SKM-1 (cell line): ENCODE measurements around the gene UNC93B1.

Experiments
- DNase-seq: peaks from one replicate; lab custom pipeline; 2025; ENCODE audit not compliant: unreplicated experiment; lab: John Stamatoyannopoulos, UW

Gene UNC93B1

DNA sequence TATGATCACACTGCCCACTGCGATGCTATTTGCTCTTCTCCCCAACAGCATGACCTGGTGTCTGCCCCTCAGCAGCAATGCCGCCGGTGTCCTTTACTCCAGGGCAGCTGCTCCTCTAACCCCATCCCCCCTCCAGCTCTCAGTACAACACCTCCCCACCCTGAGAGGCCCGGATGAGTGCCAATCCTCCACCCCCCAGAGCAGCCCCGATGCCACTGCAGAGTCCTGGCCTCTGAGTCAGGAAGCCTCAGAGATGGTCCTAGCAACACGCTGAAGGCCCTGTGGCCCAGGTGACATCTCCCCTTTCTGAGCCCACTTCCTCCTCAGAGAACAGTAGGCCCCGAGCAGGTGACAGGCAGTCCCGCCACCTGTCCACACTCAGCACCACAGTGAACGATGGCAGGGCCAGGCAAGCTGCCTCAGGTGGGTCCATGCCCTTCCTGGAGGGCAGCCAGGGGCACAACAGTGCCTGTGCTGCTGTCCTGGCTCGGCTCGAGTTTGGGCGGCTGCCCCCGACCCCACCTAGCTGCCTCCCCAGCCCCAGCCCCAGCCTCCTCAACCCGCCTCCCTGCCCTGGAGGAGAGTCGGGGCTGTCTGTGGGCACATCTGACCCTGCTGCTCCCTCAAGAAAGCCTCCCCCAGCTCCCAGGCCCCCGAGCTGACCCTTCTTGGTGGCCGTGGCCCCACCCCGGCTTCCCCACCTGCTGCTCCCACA lies 22.7 kb upstream of the UNC93B1 start:
- no peak for DNase-seq

DNA sequence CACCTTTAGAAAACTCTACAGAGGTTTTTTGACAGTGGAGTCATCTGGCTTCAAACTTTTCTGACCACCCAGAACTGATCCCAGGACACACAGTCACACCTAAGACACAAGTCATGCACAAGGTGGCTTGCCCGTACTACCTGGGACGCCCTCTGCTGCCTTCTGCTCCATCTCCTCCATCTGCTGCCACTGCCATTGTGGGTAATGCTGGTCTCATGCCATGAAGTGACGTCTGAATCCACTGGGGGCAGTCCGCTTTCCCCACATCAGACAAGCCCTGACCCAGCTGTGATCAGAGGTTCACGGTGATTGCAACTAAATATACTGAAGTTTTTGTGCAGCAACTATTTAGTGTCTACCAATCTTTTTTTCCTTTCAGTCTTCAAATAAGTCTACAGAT lies 21.1 kb upstream of the UNC93B1 start:
- no peak for DNase-seq

DNA sequence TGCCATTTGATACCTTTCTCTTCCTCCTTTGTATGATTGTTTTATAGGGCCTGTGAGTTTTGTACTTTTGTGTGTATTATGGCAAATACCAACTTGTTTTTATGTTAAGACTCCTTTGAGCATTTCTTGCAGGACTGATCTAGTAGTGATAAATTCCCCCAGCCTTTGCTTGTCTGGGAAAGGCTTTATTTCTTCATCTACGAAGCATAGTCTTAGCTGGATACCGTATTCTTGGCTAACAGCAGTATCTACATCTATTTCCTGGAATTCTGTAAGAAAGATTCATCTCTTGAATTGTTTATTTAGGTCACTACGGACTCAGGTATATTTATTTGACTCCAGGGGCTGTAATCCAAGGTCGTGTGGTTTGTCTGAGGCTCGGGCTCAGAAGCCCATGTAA lies 20.6 kb upstream of the UNC93B1 start:
- no peak for DNase-seq

DNA sequence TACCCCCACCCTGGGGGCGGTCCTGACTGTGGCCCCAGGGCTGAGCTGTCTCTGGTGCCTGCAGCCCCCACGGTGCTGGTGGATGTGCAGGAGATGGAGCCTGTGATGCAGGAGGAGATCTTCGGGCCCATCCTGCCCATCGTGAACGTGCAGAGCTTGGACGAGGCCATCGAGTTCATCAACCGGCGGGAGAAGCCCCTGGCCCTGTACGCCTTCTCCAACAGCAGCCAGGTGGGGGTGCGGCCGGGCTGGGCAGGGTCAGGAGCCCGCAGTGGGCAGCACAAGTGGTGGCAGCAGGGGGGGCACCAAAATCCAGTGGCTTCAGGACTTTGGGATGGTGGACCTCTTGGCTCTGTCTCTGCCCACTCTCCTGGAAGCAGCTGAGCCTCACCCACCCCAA lies 18.6 kb upstream of the UNC93B1 start:
- DNase-seq, result no peak

DNA sequence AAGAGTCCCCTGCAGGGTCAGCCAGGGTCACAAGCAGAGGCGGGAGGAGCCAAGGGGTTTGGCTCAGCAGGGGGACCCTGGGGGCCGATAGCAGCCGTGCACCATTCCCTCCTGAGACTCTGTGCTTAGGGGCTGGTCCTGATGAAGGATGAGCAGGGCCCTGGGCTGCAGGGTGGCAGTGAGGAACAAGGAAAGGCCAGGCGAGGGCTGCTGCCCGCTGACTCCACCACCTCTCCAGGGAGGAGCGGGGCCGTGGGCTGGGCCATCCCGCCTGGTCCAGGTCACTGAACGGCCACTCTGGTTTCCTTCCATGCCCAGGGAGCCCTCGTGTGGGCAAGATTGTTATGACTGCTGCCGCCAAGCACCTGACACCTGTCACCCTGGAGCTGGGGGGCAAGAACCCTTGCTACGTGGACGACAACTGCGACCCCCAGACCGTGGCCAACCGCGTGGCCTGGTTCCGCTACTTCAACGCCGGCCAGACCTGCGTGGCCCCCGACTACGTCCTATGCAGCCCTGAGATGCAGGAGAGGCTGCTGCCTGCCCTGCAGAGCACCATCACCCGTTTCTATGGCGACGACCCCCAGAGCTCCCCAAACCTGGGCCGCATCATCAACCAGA lies 17.4 kb upstream of the UNC93B1 start:
- no peak for DNase-seq

DNA sequence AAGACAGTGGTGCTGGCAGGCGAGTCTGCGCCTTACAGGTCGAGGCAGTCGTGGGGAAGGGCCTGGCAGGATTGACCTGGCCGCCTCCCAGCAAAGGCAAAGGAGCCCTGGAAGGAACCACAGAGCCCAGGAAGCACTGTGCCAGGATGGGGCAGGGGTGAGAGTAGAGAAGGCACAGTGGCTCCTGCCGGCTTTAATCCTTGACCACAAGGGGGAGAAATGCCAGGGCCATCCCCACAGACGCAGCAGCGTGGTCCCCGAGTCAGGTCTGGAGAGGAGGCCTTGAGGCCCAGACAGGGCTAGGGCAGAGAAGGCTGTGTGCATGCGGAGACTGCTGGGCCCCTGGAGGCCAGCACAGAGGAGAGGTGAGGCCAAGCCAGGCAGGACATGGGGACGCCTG lies 16.7 kb upstream of the UNC93B1 start:
- no peak for DNase-seq

DNA sequence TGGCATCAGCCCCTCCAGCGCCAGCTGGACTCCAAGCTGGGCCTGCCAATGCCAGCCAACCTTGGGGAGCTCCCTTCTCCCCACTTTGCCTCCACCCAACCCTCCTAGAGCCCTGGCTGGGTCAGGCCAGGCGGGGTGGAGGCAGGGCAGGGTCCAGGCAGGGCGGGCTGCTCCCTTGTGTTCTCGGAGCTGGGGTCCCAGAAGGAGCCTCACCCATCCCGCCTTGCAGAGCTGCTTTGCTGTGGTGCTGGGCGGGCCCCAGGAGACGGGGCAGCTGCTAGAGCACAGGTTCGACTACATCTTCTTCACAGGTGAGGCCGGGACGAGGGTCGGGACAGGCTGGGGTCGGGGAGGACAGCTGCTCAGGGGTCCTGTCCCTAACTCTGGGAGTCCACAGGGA lies 15.6 kb upstream of the UNC93B1 start:
- no peak for DNase-seq

DNA sequence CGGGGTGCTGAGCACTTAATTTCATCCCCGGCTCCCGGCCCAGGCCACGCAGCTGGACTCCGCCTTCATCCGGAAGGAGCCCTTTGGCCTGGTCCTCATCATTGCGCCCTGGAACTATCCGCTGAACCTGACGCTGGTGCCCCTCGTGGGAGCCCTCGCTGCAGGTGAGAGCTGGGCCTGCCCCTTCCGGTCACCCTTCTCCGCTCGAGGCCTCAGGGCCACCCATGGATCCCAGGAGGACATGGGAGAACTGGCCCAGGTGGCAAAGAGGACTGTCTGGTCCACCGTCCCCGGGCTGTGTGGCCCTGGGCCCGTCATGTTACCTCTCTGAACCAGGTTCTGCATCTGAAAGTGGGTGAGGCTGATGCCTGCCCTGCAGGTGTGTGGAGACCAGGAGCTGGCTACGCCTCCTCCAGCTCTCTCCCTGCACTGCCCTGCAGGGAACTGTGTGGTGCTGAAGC lies 14.9 kb upstream of the UNC93B1 start:
- no peak for DNase-seq

DNA sequence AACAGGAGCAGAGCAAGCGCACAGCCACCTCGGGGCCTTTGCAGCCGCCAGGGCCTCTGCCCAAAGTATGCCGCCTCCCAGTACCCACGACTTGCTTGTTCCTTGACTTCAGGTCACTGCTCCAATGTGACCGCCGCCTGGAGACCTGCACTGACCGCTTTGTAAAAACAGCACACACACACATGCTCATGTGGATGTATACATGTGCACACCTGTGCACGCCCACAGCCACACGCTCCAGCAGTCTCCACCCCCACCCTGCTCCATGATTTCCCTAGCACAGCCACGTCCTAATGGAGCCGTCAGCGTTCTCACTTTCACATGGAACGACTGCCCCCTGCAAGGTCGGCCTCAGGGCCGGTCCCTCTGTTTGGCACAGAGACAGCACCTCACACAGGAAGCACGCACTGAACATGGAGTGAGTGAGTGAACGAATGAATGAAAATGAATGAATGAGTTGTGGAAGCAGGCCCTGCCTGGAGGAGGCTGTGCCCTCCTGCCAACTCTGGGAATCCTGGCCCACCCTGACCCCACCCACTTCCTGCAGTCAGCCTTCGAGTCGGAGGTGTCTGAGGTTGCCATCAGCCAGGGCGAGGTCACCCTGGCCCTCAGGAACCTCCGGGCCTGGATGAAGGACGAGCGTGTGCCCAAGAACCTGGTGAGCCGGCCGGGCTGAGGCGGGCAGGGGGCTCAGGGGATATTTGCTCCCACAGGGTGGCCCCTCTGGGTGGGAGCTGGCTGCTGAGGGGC lies 14.3 kb upstream of the UNC93B1 start:
- DNase-seq, result no peak

DNA sequence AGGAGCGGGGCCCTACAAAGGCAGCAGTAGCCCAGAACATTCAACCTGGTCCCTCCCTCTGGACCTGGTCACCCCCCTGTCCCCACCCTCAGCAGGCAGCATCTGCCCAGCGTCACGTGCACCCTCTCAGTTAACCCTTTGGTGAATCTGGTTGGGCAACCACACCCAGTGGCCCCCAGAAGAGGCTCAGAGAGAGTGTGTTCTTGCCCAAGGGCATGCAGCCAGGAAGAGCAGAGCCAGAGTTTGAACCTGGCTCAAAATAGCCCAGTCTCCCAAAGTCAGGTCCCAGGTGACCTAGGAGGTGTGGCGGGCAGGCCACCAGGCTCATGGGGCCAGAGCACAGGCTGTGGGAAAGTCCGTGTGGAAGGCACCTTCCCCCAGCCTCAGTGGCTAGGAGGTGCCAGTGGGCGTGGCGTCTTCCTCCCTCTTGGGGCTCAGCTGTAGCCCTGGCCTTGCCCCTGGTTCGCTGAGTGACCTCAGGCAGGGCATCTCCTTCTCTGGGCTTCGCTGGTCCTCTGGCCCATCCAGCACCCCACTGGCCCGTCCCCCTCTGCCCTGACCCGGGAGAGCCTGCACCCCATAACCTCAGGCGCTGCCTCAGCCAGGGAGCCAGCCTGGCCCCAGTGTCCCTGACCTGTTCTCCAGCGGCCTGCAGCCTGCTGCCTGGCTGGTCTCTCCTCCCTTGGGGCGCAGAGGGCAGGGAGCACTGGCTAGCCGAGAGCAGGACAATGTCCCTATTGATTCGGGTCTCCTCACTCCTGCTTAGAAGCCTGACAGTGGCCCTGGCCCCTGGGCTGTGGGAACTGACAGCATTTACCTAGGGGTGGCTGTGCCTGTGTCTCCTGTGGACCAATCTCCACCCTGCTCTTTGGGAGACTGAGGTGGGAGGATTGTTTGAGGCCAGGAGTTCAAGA lies 13.3 kb upstream of the UNC93B1 start:
- DNase-seq, result no peak

DNA sequence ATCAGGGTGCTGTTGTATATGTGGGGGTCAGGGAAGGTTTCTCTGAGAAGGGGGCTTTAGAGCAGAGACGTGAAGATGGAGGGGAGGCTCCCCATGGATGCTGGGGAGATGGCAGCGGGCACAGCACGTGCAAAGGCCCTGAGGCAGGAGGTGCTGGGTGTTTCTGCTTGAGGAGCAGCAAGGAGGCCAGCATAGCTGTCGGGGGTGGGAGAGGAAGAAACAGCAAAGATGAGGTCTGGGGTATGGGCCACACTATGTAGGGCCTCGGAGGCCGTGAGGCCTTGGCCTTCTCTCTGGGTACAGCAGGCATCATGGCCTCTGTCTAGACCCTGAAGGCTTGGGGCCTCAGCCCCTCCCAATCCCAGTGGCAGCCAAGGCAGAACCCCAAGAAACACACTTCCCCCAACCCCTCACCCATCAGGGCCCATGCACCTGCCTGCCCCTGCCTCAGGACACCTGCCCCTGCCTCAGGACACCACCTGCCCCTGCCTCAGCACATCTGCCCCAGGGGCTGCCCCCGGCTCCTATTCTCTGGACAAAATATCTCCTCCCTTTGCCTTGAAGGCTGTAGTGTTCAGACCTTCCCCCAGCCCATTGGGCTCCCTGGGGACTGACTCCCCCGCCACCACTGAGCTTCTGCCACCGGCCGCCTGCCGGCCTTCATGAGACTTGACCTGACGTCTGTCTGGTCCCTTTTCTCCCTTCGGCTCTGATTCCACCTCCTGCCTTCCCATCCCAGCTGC lies 12.4 kb upstream of the UNC93B1 start:
- no peak for DNase-seq

DNA sequence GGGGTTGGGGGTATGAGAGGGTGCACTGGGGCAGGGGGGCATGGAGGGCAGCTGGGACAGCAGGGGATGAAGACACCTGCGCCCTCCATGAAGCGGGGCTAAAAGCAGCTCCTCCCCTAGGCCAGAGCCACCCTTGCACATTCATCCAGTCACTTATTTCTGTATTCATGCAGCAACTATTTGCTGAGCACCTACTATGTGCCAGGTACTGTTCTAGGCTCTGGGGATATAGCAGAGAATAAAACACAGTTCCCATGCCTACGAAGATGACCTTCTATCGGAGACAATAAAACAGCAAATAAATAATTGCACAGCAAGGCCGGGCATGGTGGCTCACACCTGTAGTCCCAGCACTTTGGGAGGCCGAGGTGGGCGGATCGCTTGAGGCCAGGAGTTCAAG lies 11.6 kb upstream of the UNC93B1 start:
- no peak for DNase-seq

DNA sequence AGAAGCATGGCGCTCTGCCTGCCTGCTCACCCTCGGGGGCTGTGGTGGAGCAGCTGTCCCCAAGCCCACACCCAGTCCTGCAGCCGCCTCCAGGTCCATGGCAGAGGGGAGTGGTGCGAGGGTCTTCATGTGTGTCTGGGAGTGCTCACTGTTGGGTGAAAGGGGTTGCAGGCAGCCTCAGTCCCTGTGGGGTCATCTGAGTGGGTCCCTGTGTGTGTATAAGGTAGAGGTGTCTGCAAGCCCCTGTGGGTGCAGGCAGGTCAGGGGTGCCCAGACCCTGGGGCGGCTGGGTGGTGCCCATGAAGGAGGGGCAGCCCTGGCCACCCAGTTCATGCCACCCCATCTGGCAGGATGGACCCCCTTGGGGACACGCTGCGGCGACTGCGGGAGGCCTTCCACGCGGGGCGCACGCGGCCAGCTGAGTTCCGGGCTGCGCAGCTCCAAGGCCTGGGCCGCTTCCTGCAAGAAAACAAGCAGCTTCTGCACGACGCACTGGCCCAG lies 11.1 kb upstream of the UNC93B1 start:
- DNase-seq, result no peak

DNA sequence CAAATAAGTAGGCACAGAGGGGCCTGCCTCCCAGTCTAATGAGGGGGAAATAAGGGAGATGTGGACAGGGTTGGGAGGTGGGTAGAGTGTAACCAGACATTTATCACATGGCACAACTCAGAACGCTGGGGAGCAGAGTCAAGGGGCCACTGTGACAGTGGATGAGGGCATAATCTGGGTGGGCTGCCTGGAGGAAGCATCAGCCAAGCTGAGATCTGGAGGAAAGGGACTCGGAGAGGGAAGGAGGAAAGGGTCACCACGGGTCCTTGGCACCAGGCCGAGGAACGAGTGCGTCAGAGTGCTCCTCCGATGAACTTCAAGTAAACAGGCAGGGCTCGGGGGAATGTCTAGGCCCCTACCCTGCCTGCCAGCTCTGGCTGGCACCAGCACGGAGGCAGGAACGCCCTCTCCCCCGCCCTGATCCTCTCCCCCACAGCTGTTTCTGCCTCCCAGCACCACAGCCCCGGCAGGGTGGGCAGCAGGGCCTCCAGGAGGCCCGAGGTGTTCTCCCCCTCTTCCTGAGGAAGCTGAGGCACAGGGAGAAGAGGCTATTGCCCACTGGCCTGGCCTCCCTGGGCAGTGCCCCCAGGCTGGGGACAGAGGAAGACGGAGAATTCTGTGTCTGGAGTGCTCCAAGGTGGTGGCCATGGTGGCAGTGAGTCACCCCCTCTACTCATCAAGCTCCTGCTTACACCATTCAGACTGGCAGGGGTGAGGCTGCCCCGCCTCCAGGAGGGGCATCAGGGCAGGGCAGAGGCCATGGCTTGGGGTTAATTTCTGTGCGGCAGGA lies 10.5 kb upstream of the UNC93B1 start:
- no peak for DNase-seq

DNA sequence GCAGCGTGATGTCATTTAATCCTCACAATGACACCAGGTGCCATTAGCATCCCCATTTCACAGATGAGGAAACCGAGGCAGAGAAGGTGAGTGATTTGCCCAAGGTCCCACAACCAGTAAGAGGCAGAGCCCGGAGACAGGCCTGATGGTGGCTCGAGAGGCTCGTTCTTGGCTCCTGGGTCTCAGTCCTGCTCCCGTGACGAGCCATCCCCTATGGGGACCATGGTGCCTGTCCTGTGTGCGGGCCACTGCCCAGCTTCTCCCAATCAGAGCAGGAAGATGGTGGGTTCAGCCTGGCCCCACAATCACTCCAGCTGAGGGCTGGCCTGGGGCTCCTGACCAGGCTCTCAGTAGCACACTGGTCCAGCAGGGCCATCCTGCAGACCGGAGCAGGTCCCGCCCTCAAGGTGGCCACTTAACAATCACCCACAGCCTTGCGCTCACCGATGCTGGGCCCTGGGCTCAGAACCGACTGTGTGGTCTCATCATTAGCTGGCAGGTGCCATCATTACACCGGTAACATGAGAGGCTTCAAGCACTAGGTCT lies 9.8 kb upstream of the UNC93B1 start:
- no peak for DNase-seq

DNA sequence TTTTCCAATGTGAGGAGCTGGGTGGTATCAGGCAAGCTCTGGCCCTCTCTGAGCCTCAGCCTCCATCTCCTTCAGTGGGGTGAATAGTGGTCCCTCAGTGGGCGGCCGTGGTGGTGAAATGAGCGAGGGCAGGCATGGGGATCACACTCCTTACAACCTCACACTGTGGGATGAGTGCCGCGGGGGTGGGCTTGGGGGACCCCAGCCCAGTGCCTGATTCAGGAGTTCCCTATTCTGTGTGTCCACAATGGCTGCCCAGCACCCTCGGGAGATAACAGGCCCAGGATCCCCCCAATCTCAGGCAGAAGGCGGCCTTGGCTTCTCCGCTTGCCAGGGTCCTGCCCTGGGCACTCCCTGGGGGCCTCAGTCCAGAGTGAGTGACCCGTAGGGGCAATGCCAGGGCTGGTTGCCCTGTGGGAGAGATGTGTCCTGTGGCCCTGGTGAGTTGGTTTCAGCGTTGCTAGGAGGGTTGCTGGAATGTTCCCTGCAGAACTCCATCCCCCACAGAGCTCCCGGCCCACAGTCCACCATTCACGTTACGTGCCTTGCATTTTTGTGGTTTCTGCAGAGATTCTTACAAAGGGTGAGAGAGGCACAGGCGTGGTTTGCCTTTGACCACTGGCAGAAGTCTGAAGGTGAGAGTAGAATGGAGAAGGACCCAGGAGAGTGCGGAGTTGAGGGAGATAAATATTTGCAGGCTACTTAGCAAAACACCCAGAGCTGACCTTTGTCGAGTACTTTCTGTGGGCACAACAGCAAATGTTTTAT lies 9.1 kb upstream of the UNC93B1 start:
- DNase-seq, result no peak

DNA sequence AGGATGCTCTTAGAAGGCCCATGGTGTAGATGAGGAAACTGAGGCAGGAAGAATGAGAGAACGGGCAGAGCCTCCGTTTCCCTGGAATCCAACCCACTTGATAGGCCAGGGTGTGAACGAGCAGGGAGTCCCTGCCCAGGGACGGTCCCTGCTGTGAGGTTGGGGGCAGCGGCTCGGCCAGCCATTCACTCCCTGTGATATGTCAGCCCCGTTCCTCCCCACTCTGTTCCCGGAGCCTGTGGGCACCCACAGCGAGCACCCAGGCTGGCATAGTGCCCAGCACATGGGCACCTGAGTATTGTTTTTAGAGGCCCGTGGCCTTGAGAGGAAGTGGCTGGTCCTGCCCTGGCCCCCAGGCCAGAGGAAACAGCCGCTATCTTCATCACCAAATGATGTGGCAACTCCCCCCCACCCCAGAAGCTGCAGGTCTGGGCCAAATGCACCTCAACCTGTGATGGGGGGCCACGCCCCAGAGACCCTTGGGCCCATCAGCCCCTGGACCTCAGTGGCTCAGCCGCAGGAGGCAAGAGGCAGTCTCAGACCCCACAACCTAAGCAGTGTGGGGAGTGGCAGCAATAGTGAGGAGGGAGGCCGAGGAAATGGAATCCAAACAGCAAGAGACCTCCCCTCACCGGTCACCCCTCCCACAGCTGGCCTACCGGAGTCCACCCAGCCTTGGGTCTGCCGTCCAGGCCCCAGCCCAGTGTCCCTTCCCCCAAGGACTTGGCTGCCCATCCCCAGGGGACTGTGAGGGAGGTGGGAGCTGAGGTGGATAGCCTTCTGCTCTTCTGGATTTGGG lies 8.3 kb upstream of the UNC93B1 start:
- DNase-seq, result no peak
